ENCODE results near the gene TMEM229A. TPM values are rescaled to one million over a fixed set of nuclear protein-coding genes. Genes with fewer than 3 reads are reported as not detected.

The TMEM229A gene
- total and polyA plus RNA-seq, 9 of the 15 experiments (the other 6 are each of a cell fraction or from before 2014, with no cell fraction given): not detected

DNA sequence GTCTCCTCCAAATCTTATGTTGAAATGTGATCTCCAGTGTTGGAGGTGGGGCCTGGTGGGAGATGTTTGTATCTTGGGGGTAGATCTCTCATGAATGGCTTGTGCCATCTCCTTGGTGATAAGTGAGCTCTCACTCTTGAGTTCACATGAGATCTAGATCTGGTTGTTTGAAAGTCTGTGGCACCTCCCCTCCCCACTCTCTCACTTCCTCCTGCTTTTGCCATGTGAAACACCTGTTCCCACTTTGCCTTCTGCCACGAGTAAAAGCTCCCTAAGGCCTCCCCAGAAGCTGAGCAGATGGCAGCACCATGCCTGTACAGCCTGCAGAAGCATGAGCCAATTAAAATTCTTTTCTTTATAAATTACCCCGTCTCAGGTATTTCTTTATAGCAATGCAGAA is 23.5 kb downstream of the TMEM229A start (continued):
- TF ChIP-seq, protein P1, sequence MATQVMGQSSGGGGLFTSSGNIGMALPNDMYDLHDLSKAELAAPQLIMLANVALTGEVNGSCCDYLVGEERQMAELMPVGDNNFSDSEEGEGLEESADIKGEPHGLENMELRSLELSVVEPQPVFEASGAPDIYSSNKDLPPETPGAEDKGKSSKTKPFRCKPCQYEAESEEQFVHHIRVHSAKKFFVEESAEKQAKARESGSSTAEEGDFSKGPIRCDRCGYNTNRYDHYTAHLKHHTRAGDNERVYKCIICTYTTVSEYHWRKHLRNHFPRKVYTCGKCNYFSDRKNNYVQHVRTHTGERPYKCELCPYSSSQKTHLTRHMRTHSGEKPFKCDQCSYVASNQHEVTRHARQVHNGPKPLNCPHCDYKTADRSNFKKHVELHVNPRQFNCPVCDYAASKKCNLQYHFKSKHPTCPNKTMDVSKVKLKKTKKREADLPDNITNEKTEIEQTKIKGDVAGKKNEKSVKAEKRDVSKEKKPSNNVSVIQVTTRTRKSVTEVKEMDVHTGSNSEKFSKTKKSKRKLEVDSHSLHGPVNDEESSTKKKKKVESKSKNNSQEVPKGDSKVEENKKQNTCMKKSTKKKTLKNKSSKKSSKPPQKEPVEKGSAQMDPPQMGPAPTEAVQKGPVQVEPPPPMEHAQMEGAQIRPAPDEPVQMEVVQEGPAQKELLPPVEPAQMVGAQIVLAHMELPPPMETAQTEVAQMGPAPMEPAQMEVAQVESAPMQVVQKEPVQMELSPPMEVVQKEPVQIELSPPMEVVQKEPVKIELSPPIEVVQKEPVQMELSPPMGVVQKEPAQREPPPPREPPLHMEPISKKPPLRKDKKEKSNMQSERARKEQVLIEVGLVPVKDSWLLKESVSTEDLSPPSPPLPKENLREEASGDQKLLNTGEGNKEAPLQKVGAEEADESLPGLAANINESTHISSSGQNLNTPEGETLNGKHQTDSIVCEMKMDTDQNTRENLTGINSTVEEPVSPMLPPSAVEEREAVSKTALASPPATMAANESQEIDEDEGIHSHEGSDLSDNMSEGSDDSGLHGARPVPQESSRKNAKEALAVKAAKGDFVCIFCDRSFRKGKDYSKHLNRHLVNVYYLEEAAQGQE (IDR thresholded peaks at IDR 0.05; ENCODE audit: borderline replicate concordance): no peak
- TF ChIP-seq, protein P1 (CRISPR knock-in tag; IDR thresholded peaks at IDR 0.05; ENCODE audit: low read depth): no peak
- TF ChIP-seq ETS2 (tag; IDR thresholded peaks at IDR 0.05; ENCODE audit: borderline replicate concordance, poor library complexity, severe bottlenecking) (no peak), IFI16 (CRISPR knock-in tag; IDR thresholded peaks at IDR 0.05) (no peak), ZNF445 (CRISPR knock-in tag; IDR thresholded peaks at IDR 0.05; ENCODE audit: low read depth) (no peak), FOXM1 (IDR thresholded peaks at IDR 0.05; ENCODE audit: low read depth) (no peak), FOXM1 (CRISPR knock-in tag; IDR thresholded peaks at IDR 0.05; ENCODE audit: low read depth) (no peak), MCM7 (IDR thresholded peaks at IDR 0.05) (no peak), PML (IDR thresholded peaks at IDR 0.05; ENCODE audit: low read length) (no peak), ZNF239 (CRISPR knock-in tag; IDR thresholded peaks at IDR 0.05) (no peak)
- TF ChIP-seq, protein P2, sequence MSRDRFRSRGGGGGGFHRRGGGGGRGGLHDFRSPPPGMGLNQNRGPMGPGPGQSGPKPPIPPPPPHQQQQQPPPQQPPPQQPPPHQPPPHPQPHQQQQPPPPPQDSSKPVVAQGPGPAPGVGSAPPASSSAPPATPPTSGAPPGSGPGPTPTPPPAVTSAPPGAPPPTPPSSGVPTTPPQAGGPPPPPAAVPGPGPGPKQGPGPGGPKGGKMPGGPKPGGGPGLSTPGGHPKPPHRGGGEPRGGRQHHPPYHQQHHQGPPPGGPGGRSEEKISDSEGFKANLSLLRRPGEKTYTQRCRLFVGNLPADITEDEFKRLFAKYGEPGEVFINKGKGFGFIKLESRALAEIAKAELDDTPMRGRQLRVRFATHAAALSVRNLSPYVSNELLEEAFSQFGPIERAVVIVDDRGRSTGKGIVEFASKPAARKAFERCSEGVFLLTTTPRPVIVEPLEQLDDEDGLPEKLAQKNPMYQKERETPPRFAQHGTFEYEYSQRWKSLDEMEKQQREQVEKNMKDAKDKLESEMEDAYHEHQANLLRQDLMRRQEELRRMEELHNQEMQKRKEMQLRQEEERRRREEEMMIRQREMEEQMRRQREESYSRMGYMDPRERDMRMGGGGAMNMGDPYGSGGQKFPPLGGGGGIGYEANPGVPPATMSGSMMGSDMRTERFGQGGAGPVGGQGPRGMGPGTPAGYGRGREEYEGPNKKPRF (IDR thresholded peaks at IDR 0.05; ENCODE audit: low read depth, low read length): no peak
- TF ChIP-seq, protein P3, sequence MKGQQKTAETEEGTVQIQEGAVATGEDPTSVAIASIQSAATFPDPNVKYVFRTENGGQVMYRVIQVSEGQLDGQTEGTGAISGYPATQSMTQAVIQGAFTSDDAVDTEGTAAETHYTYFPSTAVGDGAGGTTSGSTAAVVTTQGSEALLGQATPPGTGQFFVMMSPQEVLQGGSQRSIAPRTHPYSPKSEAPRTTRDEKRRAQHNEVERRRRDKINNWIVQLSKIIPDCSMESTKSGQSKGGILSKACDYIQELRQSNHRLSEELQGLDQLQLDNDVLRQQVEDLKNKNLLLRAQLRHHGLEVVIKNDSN (CRISPR knock-in tag; IDR thresholded peaks at IDR 0.05): no peak
- TF ChIP-seq, protein P4, sequence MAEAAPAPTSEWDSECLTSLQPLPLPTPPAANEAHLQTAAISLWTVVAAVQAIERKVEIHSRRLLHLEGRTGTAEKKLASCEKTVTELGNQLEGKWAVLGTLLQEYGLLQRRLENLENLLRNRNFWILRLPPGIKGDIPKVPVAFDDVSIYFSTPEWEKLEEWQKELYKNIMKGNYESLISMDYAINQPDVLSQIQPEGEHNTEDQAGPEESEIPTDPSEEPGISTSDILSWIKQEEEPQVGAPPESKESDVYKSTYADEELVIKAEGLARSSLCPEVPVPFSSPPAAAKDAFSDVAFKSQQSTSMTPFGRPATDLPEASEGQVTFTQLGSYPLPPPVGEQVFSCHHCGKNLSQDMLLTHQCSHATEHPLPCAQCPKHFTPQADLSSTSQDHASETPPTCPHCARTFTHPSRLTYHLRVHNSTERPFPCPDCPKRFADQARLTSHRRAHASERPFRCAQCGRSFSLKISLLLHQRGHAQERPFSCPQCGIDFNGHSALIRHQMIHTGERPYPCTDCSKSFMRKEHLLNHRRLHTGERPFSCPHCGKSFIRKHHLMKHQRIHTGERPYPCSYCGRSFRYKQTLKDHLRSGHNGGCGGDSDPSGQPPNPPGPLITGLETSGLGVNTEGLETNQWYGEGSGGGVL (CRISPR knock-in tag; IDR thresholded peaks at IDR 0.05): no peak
